HG03066 (cell line): ENCODE data around the gene SCYGR3.

ENCODE experiments used
- ATAC-seq: cut with Tn5 transposase; IDR thresholded peaks from one replicate; pipeline ENCODE4 v1.9.1; 2021; ENCODE audit warnings: low read depth; ENCODE audit not compliant: unreplicated experiment

SCYGR3 gene

GRCh38 chr2:227566012-227566411 lies 48.6 kb downstream of the SCYGR3 start:
- ATAC-seq, result no peak

DNA sequence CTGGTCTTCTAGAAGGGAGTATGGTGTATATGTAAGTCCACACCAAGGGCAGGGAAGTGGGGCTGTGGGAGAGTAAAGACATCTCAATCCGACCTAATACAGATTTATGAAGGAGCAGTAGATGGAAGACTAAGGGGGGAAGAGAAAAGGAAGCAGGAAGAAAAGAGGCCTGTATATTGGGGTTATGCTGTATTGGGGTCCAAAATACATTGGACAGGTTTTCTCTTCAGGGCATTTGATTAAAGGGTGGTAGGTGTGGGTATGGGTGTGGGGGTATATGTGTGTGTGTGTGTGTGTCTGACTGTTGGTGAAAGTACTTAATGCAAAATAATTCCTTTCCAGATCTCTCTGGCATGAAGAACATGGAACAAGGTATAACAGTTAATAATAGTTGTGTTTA lies 49.6 kb downstream of the SCYGR3 start:
- ATAC-seq, result no peak
